HL-60 (cell line): ENCODE measurements around the gene S1PR5.

Experiments used
- DNase-seq, 2 experiments: peaks; one replicate each; pipeline ENCODE4 v3.0.0-alpha.2; 2010 to 2020; ENCODE audit warnings: low read depth in 1 of 2, low spot score in 1 of 2
- H3K27ac ChIP-seq: fragments of 250-450 bp; sonication (Bioruptor Pico); replicated peaks from 2 replicates; pipeline ENCODE4 v1.5.1; 2020; ENCODE audit warnings: mild to moderate bottlenecking, moderate library complexity
- H3K27me3 ChIP-seq: fragments of 250-450 bp; sonication (Bioruptor Pico); 2 replicates; pipeline ENCODE4 v1.5.1; 2021; ENCODE audit warnings: mild to moderate bottlenecking, moderate library complexity; ENCODE audit not compliant: insufficient read depth, poor library complexity, severe bottlenecking
- H3K4me3 ChIP-seq: replicated peaks from 2 replicates; pipeline ENCODE4 v1.5.1; 2011; ENCODE audit warnings: mild to moderate bottlenecking, control low read depth, low read length; ENCODE audit not compliant: insufficient read depth
- CTCF ChIP-seq: IDR thresholded peaks from one replicate; pipeline ENCODE4 v1.5.1; 2011; ENCODE audit warnings: low read length, control low read depth, inconsistent platforms; ENCODE audit not compliant: insufficient read depth
- GABPA ChIP-seq: IDR thresholded peaks from 2 replicates; pipeline ENCODE4 v1.6.1; 2012; ENCODE audit warnings: low read depth
- POLR2AphosphoS5 ChIP-seq: IDR thresholded peaks from 2 replicates; pipeline ENCODE4 v1.6.1; 2012; ENCODE audit warnings: low read depth
- REST ChIP-seq: IDR thresholded peaks from 2 replicates; pipeline ENCODE4 v1.6.1; 2012; ENCODE audit warnings: low read depth; ENCODE audit not compliant: insufficient replicate concordance
- SPI1 ChIP-seq: IDR thresholded peaks from 2 replicates; pipeline ENCODE4 v1.6.1; 2012; ENCODE audit warnings: low read depth, mild to moderate bottlenecking, borderline replicate concordance

The S1PR5 gene

GRCh38 chr19:10486551-10486950, 30.7 kb downstream of the S1PR5 start:
- no peak for TF ChIP-seq CTCF
- TF ChIP-seq GABPA, result no peak
- no peak for TF ChIP-seq SPI1
- no peak for TF ChIP-seq REST
- TF ChIP-seq POLR2AphosphoS5, result no peak
- no peaks in the 10 kb centered on the region for H3K27me3 ChIP-seq
- no peak for DNase-seq
- H3K4me3 ChIP-seq, result no peak overlapping the region
- no peak overlapping the region for H3K27ac ChIP-seq

GRCh38 chr19:10478903-10479384, 38.3 kb downstream of the S1PR5 start:
- Histone ChIP-seq H3K27me3 (no peaks in the 10 kb centered on the region), H3K27ac (no peak overlapping the region), H3K4me3 (no peak overlapping the region)
- TF ChIP-seq CTCF (no peak), REST (no peak), POLR2AphosphoS5 (no peak), GABPA (no peak), SPI1 (no peak)
- peak in 1 of 2 experiments; percentile 14 for DNase-seq

- Histone ChIP-seq H3K27ac (no peak overlapping the region), H3K27me3 (no peaks in the 10 kb centered on the region), H3K4me3 (no peak overlapping the region)
- TF ChIP-seq REST, result no peak
- TF ChIP-seq SPI1, result no peak
- no peak for TF ChIP-seq POLR2AphosphoS5
- TF ChIP-seq GABPA, result no peak
- no peak for TF ChIP-seq CTCF
- no peak for DNase-seq
These were observed 38.8 kb downstream of the S1PR5 start for GRCh38 chr19:10478476-10478875.
